WI38 (cell line): ENCODE data around the gene ITPR1.

Source experiments
- H3K4me3 ChIP-seq: 2 replicates; pipeline ENCODE4 v1.5.1; 2011; ENCODE audit warnings: low read depth, mild to moderate bottlenecking, control low read depth, low read length
- TF ChIP-seq, protein P1 (sequence below): IDR thresholded peaks from 2 replicates; pipeline ENCODE4 v1.5.1; 2012; ENCODE audit warnings: low read depth, mild to moderate bottlenecking, control low read depth, low read length

The ITPR1 gene

GRCh38 chr3:4711680-4711992 is 218.5 kb downstream of the ITPR1 start:
- TF ChIP-seq, protein P1, sequence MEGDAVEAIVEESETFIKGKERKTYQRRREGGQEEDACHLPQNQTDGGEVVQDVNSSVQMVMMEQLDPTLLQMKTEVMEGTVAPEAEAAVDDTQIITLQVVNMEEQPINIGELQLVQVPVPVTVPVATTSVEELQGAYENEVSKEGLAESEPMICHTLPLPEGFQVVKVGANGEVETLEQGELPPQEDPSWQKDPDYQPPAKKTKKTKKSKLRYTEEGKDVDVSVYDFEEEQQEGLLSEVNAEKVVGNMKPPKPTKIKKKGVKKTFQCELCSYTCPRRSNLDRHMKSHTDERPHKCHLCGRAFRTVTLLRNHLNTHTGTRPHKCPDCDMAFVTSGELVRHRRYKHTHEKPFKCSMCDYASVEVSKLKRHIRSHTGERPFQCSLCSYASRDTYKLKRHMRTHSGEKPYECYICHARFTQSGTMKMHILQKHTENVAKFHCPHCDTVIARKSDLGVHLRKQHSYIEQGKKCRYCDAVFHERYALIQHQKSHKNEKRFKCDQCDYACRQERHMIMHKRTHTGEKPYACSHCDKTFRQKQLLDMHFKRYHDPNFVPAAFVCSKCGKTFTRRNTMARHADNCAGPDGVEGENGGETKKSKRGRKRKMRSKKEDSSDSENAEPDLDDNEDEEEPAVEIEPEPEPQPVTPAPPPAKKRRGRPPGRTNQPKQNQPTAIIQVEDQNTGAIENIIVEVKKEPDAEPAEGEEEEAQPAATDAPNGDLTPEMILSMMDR = no peak
- no peak overlapping the region for H3K4me3 ChIP-seq

DNA sequence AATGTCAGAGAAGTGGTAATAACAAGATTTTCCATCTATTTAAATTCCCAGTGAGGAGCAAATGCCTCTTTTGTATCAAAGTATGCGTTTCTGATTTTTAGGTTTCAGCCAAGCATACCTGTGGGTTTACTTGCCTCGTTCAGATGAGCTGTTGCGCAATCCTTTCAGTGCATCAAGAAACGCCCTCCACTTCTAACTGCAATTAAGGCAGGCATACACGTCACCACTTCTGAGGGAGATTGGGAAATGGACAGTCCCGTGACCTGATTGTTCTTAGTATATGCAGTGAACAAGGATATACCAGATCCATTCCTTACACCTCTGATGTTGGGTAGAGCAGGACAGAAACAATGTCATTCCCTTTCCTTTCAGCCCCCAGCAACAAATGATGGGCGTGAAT is 219.0 kb downstream of the ITPR1 start:
- TF ChIP-seq, protein P1 = no peak
- no peak overlapping the region for H3K4me3 ChIP-seq

- TF ChIP-seq, protein P1 = no peak
- H3K4me3 ChIP-seq = no peak overlapping the region
These were observed 220.9 kb downstream of the ITPR1 start for GRCh38 chr3:4714045-4714444.

GRCh38 chr3:4716266-4716665 is 223.1 kb downstream of the ITPR1 start:
- TF ChIP-seq, protein P1 = no peak
- H3K4me3 ChIP-seq = no peak overlapping the region

GRCh38 chr3:4716706-4717362 is 223.7 kb downstream of the ITPR1 start:
- no peak overlapping the region for H3K4me3 ChIP-seq
- TF ChIP-seq, protein P1 = no peak

DNA sequence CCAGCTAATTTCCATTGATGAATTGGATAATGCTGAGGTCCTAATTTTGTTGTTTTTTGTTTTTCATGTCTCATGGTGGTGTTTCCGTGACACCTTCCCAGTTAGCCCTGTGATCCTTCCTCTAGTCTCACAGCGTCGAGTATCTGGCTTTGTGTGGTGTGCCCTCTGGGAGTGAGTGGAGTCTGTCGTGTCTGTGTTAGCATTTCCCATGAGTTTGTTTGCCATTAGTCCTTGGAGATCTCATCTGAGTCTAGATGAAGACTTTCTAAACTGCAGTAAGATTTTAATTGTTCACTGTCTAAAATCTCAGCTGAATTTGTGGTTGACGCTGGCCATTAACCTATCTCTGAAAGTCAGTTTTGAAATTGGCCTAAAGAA is 224.2 kb downstream of the ITPR1 start:
- no peak overlapping the region for H3K4me3 ChIP-seq
- TF ChIP-seq, protein P1 = no peak

DNA sequence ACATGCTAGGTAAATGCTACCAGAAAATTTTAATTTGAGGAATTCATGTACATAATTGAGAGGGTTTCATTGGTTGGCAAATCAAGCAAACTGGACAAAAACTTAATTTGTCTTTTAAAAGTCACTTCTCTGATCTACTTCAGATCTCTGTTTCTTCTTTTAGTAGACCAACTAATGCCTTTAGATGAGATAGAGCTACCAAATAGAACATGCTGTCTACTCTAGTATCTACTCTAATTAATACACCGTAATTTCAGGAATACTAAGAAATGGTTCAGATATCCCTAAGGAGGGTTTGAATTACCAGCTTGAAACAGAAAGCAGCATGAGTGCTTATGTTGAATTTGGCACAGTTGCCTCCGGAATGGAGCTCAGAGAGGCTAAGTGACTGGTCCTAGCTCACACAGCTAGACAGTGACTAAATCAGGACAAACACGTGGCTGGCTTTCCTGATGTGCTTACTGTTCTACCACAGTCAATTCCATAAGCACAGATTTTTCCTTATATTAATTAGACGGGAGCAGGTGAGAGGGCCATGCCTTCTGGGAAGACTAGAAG is 225.1 kb downstream of the ITPR1 start:
- H3K4me3 ChIP-seq = no peak overlapping the region
- TF ChIP-seq, protein P1 = no peak
